ENCODE measurements around the gene STRA8. TPM values are rescaled to one million over a fixed set of nuclear protein-coding genes. Genes with fewer than 3 reads are reported as not detected.
"Not testable (repeated sequence)": the region's sequence is repeated elsewhere in the genome, so short reads cannot be mapped to it uniquely, and the experiment has no call there.

Gene STRA8
- polyA plus RNA-seq, 1 donor from 2014 or later: not detected

GRCh38 chr7:135232720-135233119 lies 918 bp upstream of the STRA8 start:
- no peaks in the 10 kb centered on the region for H3F3A ChIP-seq (ENCODE audit: insufficient read depth, low read length, poor library complexity, severe bottlenecking)
- no peaks in the 10 kb centered on the region for H3K79me2 ChIP-seq (replicated peaks; ENCODE audit: insufficient read depth, low read length)
- H3K9me3 ChIP-seq (ENCODE audit: low read length): no peaks in the 10 kb centered on the region
- TF ChIP-seq POLR2AphosphoS5 (IDR thresholded peaks at IDR 0.05) (no peak), RAD21 (conservative IDR thresholded peaks at IDR 0.05) (no peak), TAF1 (IDR thresholded peaks at IDR 0.05; ENCODE audit: low read depth) (no peak), EZH2 (IDR thresholded peaks at IDR 0.05; ENCODE audit: borderline replicate concordance, insufficient read depth, low read length, poor library complexity, severe bottlenecking) (no peak), MXI1 (conservative IDR thresholded peaks at IDR 0.05; ENCODE audit: poor library complexity, severe bottlenecking) (no peak), SMC3 (conservative IDR thresholded peaks at IDR 0.05; ENCODE audit: poor library complexity) (no peak), EP300 (conservative IDR thresholded peaks at IDR 0.05; ENCODE audit: poor library complexity, severe bottlenecking) (no peak), CTCF (IDR thresholded peaks at IDR 0.05; ENCODE audit: poor library complexity, severe bottlenecking) (no peak)
- TF ChIP-seq, protein P1, sequence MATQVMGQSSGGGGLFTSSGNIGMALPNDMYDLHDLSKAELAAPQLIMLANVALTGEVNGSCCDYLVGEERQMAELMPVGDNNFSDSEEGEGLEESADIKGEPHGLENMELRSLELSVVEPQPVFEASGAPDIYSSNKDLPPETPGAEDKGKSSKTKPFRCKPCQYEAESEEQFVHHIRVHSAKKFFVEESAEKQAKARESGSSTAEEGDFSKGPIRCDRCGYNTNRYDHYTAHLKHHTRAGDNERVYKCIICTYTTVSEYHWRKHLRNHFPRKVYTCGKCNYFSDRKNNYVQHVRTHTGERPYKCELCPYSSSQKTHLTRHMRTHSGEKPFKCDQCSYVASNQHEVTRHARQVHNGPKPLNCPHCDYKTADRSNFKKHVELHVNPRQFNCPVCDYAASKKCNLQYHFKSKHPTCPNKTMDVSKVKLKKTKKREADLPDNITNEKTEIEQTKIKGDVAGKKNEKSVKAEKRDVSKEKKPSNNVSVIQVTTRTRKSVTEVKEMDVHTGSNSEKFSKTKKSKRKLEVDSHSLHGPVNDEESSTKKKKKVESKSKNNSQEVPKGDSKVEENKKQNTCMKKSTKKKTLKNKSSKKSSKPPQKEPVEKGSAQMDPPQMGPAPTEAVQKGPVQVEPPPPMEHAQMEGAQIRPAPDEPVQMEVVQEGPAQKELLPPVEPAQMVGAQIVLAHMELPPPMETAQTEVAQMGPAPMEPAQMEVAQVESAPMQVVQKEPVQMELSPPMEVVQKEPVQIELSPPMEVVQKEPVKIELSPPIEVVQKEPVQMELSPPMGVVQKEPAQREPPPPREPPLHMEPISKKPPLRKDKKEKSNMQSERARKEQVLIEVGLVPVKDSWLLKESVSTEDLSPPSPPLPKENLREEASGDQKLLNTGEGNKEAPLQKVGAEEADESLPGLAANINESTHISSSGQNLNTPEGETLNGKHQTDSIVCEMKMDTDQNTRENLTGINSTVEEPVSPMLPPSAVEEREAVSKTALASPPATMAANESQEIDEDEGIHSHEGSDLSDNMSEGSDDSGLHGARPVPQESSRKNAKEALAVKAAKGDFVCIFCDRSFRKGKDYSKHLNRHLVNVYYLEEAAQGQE (IDR thresholded peaks at IDR 0.05; ENCODE audit: borderline replicate concordance): no peak
- H3K4me3 ChIP-seq (ENCODE audit: low read length): no peak overlapping the region
- no peaks in the 10 kb centered on the region for H3K9me2 ChIP-seq (ENCODE audit: insufficient read depth, low read length)
- no peaks in the 10 kb centered on the region for H3K27me3 ChIP-seq (ENCODE audit: insufficient read depth, low read depth, low read length)
- no peaks in the 10 kb centered on the region for H3K36me3 ChIP-seq (ENCODE audit: insufficient read depth, low read length)
- no peak overlapping the region for H3K27ac ChIP-seq (ENCODE audit: low read length)
- H4K20me1 ChIP-seq (ENCODE audit: insufficient read depth): no peaks in the 10 kb centered on the region
- no peak overlapping the region for H3K4me2 ChIP-seq (ENCODE audit: low read length)
- H3K9ac ChIP-seq (ENCODE audit: low read length): no peak overlapping the region
- H2AFZ ChIP-seq (ENCODE audit: low read depth, low read length): no peak overlapping the region

DNA sequence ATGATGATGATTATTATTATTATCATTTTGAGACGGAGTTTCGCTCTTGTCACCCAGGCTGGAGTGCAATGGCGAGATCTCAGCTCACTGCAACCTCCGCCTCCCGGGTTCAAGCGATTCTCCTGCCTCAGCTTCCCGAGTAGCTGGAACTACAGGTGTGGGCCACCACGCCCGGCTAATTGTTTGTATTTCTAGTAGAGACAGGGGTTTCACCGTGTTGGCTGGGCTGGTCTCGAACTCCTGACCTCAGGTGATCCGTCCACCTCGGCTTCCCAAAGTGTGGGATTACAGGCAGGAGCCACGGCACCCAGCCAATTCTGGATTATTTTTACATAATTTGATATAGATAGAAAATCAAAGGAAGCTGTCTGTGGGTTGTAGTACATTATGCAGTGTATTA lies 457 bp downstream of the STRA8 start:
- not testable (repeated sequence) for H3K9me3 ChIP-seq (ENCODE audit: low read length); H3K4me2 ChIP-seq (ENCODE audit: low read length); H3K4me3 ChIP-seq (ENCODE audit: low read length); H3K9me2 ChIP-seq (ENCODE audit: insufficient read depth, low read length); H3K27ac ChIP-seq (ENCODE audit: low read length); H3K9ac ChIP-seq (ENCODE audit: low read length); H3K79me2 ChIP-seq (replicated peaks; ENCODE audit: insufficient read depth, low read length); H2AFZ ChIP-seq (ENCODE audit: low read depth, low read length); H4K20me1 ChIP-seq (ENCODE audit: insufficient read depth); H3F3A ChIP-seq (ENCODE audit: insufficient read depth, low read length, poor library complexity, severe bottlenecking); H3K36me3 ChIP-seq (ENCODE audit: insufficient read depth, low read length); H3K27me3 ChIP-seq (ENCODE audit: insufficient read depth, low read depth, low read length)

DNA sequence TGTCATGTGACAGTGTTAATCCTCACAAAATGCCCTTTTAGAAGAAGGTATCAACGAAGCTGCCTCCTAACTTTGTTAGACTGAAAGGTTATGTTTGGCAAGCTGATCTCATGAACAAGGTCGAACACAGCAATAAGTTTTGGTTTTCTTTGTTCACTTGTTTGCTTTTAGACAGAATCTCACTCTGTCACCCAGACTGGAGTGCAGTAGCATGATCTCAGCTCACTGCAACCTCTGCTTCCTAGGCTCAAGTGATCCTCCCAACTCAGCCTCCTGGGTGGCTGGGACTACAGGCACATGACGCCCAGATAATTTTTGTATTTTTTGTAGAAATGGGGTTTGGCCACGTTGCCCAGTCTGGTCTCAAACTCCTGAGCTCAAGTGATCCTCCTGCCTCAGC lies 1.1 kb downstream of the STRA8 start:
- Histone ChIP-seq H3K9me3 (ENCODE audit: low read length) (no peaks in the 10 kb centered on the region), H3K4me3 (ENCODE audit: low read length) (no peak overlapping the region), H4K20me1 (ENCODE audit: insufficient read depth) (no peaks in the 10 kb centered on the region), H3K36me3 (ENCODE audit: insufficient read depth, low read length) (no peaks in the 10 kb centered on the region), H3K27me3 (ENCODE audit: insufficient read depth, low read depth, low read length) (no peaks in the 10 kb centered on the region), H3K79me2 (replicated peaks; ENCODE audit: insufficient read depth, low read length) (no peaks in the 10 kb centered on the region), H3K4me2 (ENCODE audit: low read length) (no peak overlapping the region), H2AFZ (ENCODE audit: low read depth, low read length) (no peak overlapping the region), H3K27ac (ENCODE audit: low read length) (no peak overlapping the region), H3F3A (ENCODE audit: insufficient read depth, low read length, poor library complexity, severe bottlenecking) (no peaks in the 10 kb centered on the region), H3K9ac (ENCODE audit: low read length) (no peak overlapping the region), H3K9me2 (ENCODE audit: insufficient read depth, low read length) (no peaks in the 10 kb centered on the region)
- TF ChIP-seq POLR2AphosphoS5 (IDR thresholded peaks at IDR 0.05): no peak
- no peak for TF ChIP-seq MXI1 (conservative IDR thresholded peaks at IDR 0.05; ENCODE audit: poor library complexity, severe bottlenecking)
- TF ChIP-seq TAF1 (IDR thresholded peaks at IDR 0.05; ENCODE audit: low read depth): no peak
- TF ChIP-seq EZH2 (IDR thresholded peaks at IDR 0.05; ENCODE audit: borderline replicate concordance, insufficient read depth, low read length, poor library complexity, severe bottlenecking): no peak
- TF ChIP-seq EP300 (conservative IDR thresholded peaks at IDR 0.05; ENCODE audit: poor library complexity, severe bottlenecking): no peak
- TF ChIP-seq, protein P1 (IDR thresholded peaks at IDR 0.05; ENCODE audit: borderline replicate concordance): no peak
- TF ChIP-seq SMC3 (conservative IDR thresholded peaks at IDR 0.05; ENCODE audit: poor library complexity): no peak
- no peak for TF ChIP-seq RAD21 (conservative IDR thresholded peaks at IDR 0.05)
- TF ChIP-seq CTCF (IDR thresholded peaks at IDR 0.05; ENCODE audit: poor library complexity, severe bottlenecking): no peak

Data from neural cell (in vitro differentiated cells).